Measurements from ENCODE around the gene STK40. TPM values are rescaled to one million over a fixed set of nuclear protein-coding genes. Genes with fewer than 3 reads are reported as not detected.

Gene STK40
- total RNA-seq, 4 donors from 2014 or later: 58.7 to 73.1 (median 63.0) TPM

DNA sequence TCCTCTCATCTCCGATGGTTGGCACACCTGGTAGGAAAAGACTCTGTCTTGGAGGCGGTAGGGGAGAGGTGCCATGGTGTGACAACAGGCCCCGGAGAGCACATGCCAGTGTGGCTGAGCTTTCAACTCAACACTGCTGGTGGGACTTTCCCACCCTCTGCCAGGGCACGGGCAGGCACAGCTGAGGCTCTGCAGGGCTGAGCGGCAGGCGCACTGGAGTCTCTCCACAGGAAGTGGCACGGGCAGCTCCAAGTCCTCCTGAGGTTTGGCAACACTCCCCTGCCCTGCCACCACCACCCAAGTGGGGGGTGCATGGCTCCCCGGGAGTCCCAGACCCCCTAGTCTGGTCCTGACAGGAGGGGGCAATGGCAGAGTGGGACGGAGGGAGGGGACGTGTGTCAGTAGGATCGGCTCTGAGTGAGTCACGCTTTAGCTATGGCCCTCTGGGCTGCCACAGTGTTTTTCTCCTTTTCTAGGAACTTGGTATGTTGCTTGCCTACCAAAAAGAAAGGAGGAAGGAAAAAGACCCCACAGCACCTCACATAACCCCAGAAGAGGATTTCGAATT is 35.0 kb downstream of the STK40 start:
- intact Hi-C loops (cut with DNase I; ENCODE audit: low total_unique reads): no loop called here
- peak in 1 of 2 donors; percentile 49 for DNase-seq (ENCODE audit: low spot score in 2 of 2)
- TF ChIP-seq POLR2A (IDR thresholded peaks at IDR 0.05): no peak
- TF ChIP-seq, protein P1, sequence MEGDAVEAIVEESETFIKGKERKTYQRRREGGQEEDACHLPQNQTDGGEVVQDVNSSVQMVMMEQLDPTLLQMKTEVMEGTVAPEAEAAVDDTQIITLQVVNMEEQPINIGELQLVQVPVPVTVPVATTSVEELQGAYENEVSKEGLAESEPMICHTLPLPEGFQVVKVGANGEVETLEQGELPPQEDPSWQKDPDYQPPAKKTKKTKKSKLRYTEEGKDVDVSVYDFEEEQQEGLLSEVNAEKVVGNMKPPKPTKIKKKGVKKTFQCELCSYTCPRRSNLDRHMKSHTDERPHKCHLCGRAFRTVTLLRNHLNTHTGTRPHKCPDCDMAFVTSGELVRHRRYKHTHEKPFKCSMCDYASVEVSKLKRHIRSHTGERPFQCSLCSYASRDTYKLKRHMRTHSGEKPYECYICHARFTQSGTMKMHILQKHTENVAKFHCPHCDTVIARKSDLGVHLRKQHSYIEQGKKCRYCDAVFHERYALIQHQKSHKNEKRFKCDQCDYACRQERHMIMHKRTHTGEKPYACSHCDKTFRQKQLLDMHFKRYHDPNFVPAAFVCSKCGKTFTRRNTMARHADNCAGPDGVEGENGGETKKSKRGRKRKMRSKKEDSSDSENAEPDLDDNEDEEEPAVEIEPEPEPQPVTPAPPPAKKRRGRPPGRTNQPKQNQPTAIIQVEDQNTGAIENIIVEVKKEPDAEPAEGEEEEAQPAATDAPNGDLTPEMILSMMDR (IDR thresholded peaks at IDR 0.05): no peak
- no peak overlapping the region for H3K4me3 ChIP-seq (ENCODE audit: low read depth, poor library complexity, severe bottlenecking)
- 13 to 26% methylated on average over 9 to 13 of the region's 13 CpGs for WGBS, 2 donors

DNA sequence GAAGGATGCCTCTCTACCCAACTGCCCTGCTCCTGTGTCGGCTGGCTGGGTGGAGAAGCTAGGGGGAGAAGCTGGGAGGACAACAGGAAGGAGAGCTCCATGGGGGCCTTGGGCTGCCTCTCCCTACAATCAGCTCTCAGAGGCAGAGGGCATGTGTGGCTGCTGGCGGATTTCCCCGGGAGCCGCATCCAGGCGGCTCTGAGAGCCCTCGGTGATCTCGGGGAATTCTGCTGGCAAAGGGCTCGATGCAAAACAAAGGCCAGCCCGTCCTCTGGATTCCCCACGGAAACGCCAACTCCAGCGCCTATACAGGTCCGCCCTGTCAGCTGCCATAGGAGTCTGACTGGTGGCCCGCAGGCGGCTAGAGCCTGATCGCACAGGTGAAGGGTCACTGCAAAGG is 35.9 kb downstream of the STK40 start:
- DNase-seq (ENCODE audit: low spot score in 2 of 2): peak in 1 of 2 donors; percentile 30
- 18 to 38% methylated on average over 8 to 9 of the region's 16 CpGs for WGBS, 2 donors
- H3K4me3 ChIP-seq (ENCODE audit: low read depth, poor library complexity, severe bottlenecking): no peak overlapping the region
- TF ChIP-seq POLR2A (IDR thresholded peaks at IDR 0.05): no peak
- TF ChIP-seq, protein P1 (IDR thresholded peaks at IDR 0.05): no peak
- intact Hi-C loops (cut with DNase I; ENCODE audit: low total_unique reads): no loop called here

GRCh38 chr1:36349241-36349671 is 36.5 kb downstream of the STK40 start:
- no peak for DNase-seq (ENCODE audit: low spot score in 2 of 2)
- intact Hi-C loops (cut with DNase I; ENCODE audit: low total_unique reads): no loop called here
- H3K4me3 ChIP-seq (ENCODE audit: low read depth, poor library complexity, severe bottlenecking): no peak overlapping the region
- TF ChIP-seq, protein P1 (IDR thresholded peaks at IDR 0.05): no peak
- no peak for TF ChIP-seq POLR2A (IDR thresholded peaks at IDR 0.05)
- WGBS, 2 donors: 50 to 51% methylated on average over 7 of the region's 7 CpGs

DNA sequence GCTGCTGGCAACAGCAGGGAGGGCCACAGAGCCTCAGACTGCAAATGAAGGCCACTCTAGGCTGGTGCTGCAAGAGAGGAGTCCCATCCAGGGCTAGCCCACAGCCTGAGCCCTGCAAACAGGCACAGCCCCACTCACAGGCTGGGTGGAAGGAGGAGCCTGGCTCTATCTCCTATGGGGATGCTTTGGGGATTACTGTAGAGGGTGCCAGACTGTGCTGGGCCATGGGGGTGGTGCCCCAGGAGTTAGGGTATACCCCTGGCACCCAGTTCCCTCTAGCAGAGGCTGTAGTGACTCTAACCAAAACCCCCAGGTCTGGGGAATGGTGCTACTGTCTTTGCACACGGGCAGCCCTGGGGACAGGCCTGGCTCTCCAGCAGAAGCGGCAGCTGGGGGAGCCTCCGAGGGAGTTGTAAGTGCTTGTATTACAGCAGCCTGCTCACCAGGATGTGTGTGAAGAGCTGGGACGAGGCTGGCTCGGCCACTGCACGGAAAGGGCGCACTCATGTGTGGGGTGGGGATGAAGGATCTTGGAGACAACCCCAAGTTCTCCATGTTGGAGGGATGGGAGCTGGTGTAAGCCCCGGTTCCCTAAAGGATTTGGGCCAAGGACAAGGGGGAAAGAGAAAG is 38.9 kb downstream of the STK40 start:
- intact Hi-C loops (cut with DNase I; ENCODE audit: low total_unique reads): no loop called here
- no peak for DNase-seq (ENCODE audit: low spot score in 2 of 2)
- TF ChIP-seq, protein P1 (IDR thresholded peaks at IDR 0.05): no peak
- no peak for TF ChIP-seq POLR2A (IDR thresholded peaks at IDR 0.05)

GRCh38 chr1:36345353-36345752 is 40.4 kb downstream of the STK40 start:
- TF ChIP-seq, protein P1 (IDR thresholded peaks at IDR 0.05): no peak
- no peak for TF ChIP-seq POLR2A (IDR thresholded peaks at IDR 0.05)
- intact Hi-C loops (cut with DNase I; ENCODE audit: low total_unique reads): loop anchor here (2.0 kb wide), 1 partner anchor 77 kb away; no protein-coding TSS in a partner anchor
- no peak for DNase-seq (ENCODE audit: low spot score in 2 of 2)
- no peak overlapping the region for H3K4me3 ChIP-seq (ENCODE audit: low read depth, poor library complexity, severe bottlenecking)
- 90 to 95% methylated on average over 6 to 7 of the region's 7 CpGs for WGBS, 2 donors

More for the DNA sequence above, 38.9 kb downstream of the STK40 start:
- H3K4me3 ChIP-seq (ENCODE audit: low read depth, poor library complexity, severe bottlenecking): no peak overlapping the region
- 91 to 94% methylated on average over 8 of the region's 8 CpGs for WGBS, 2 donors
